K562 (cell line): ENCODE results near the gene MYMX. TPM values are rescaled to one million over a fixed set of nuclear protein-coding genes. Genes with fewer than 3 reads are reported as not detected.

Experiments used
- CHD7 ChIP-seq: fragments of 200-600 bp; sonication (generic); IDR thresholded peaks from one replicate; pipeline ENCODE4 v1.6.1; 2012; ENCODE audit warnings: mild to moderate bottlenecking, low read depth, low read length, inconsistent platforms
- DIDO1 ChIP-seq: fragments of 450-650 bp; IDR thresholded peaks from 2 replicates; pipeline ENCODE4 v1.6.1; 2016; ENCODE audit warnings: low read depth, missing biosample characterization, missing genetic modification characterization
- MAZ ChIP-seq, 2 experiments: fragments of 450-650 bp in 1 of 2; sonication (generic) in 1 of 2; formaldehyde crosslinking; IDR thresholded peaks in 1 of 2; conservative IDR thresholded peaks in 1 of 2; 2 replicates each; pipeline versions ENCODE4 v1.4.0 to v1.5.0; 2020; ENCODE audit warnings: mild to moderate bottlenecking in 1 of 2, missing genetic modification reagents in 1 of 2
- POLR2G ChIP-seq: fragments of 200-400 bp; formaldehyde crosslinking; IDR thresholded peaks from 2 replicates; pipeline ENCODE4 v1.6.1; 2017; ENCODE audit warnings: low read depth, mild to moderate bottlenecking, antibody characterized with exemption, low read length, moderate library complexity
- ZBED1 ChIP-seq: IDR thresholded peaks from 2 replicates; pipeline ENCODE4 v1.6.1; 2014
- polyA plus RNA-seq, 8 experiments: library from polyadenylated mRNA; depleted of rRNA in 4 of 8; stranded (reverse) in 5 of 8; unstranded in 3 of 8; fragments of >200 nt; fragmentation: Nextera tagmentation in 2 of 8; fragmentation: Illumina TruSeq in 1 of 8; extraction: Ambion mirVana in 2 of 8; extraction: Trizol in 1 of 8; gene quantifications; 2 replicates each; pipeline versions ENCODE4 v1.2.1 to v1.2.3, GENCODE V29; 2011 to 2014; ENCODE audit warnings: inconsistent platforms in 1 of 8, missing spikeins in 1 of 8
- total RNA-seq, 7 experiments: library from RNA; depleted of rRNA in 6 of 7; stranded (reverse); fragments of >200 nt in 6 of 7; fragmentation: Illumina TruSeq in 2 of 7; extraction: Trizol in 2 of 7; gene quantifications; 2 replicates each; pipeline versions ENCODE4 v1.2.1 to v1.2.3, GENCODE V29; 2011 to 2021; ENCODE audit warnings: low replicate concordance in 1 of 7
- TF ChIP-seq, protein P1 (sequence below), 3 experiments: fragments of 200-800 bp in 1 of 3; sonication (Bioruptor generic) in 1 of 3; sonication (generic) in 1 of 3; formaldehyde crosslinking in 1 of 3; IDR thresholded peaks; 2 replicates each; pipeline versions ENCODE4 v1.6.1 to v1.8.0; 2016 to 2022; ENCODE audit warnings: mild to moderate bottlenecking in 2 of 3, missing compliant biosample characterization in 2 of 3, missing genetic modification characterization in 2 of 3, missing genetic modification reagents in 1 of 3

The MYMX gene
- total and polyA plus RNA-seq, 9 of the 15 experiments (the other 6 are each of a cell fraction or from before 2014, with no cell fraction given) = 0.12 TPM; not detected in 8

GRCh38 chr6:44225579-44226325 is 9.0 kb downstream of the MYMX start (continued):
- no peak for TF ChIP-seq CHD7
- peak; percentile 81; the same call in 1 of the 2 replicates for TF ChIP-seq ZBED1
- TF ChIP-seq POLR2G = no peak
- TF ChIP-seq, protein P1, sequence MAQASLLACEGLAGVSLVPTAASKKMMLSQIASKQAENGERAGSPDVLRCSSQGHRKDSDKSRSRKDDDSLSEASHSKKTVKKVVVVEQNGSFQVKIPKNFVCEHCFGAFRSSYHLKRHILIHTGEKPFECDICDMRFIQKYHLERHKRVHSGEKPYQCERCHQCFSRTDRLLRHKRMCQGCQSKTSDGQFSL (CRISPR knock-in tag; IDR thresholded peaks at IDR 0.05) = no peak
- TF ChIP-seq, protein P1 (tag; IDR thresholded peaks at IDR 0.05) = no peak
- no peak for TF ChIP-seq DIDO1
- peak; percentile 50 to 77 for TF ChIP-seq MAZ (CRISPR knock-in tag; conservative IDR thresholded peaks at IDR 0.05 in 1 of 2, IDR thresholded peaks at IDR 0.05 in 1 of 2)
